PFSK-1 (cell line): ENCODE results near the gene TAS2R41.

Experiments
- FOXP2 ChIP-seq: optimal IDR thresholded peaks from 2 replicates; pipeline ENCODE3; 2011; ENCODE audit warnings: borderline replicate concordance, control low read depth, inconsistent platforms; ENCODE audit not compliant: insufficient read depth; ENCODE audit errors: extremely low read length, extremely low read depth
- POLR2AphosphoS5 ChIP-seq: IDR thresholded peaks from 2 replicates; pipeline ENCODE4 v1.6.1; 2012; ENCODE audit warnings: low read depth, mild to moderate bottlenecking, control low read depth, low read length, moderate library complexity
- SIN3A ChIP-seq: IDR thresholded peaks from 2 replicates; pipeline ENCODE4 v1.6.1; 2012; ENCODE audit warnings: mild to moderate bottlenecking, low read length, moderate library complexity, borderline replicate concordance; ENCODE audit not compliant: insufficient read depth
- TAF1 ChIP-seq: IDR thresholded peaks from 2 replicates; pipeline ENCODE4 v1.6.1; 2012; ENCODE audit warnings: low read length, control low read depth, borderline replicate concordance; ENCODE audit not compliant: insufficient read depth
- TF ChIP-seq, protein P1 (sequence below), 2 experiments: IDR thresholded peaks; 2 replicates each; pipeline versions ENCODE4 v1.6.1 to v1.8.0; 2011 to 2012; ENCODE audit warnings: low read depth in 2 of 2, low read length in 2 of 2, control low read depth in 1 of 2, inconsistent platforms in 1 of 2, mild to moderate bottlenecking in 1 of 2, moderate library complexity in 1 of 2; ENCODE audit not compliant: insufficient read depth in 1 of 2

TAS2R41 gene

DNA sequence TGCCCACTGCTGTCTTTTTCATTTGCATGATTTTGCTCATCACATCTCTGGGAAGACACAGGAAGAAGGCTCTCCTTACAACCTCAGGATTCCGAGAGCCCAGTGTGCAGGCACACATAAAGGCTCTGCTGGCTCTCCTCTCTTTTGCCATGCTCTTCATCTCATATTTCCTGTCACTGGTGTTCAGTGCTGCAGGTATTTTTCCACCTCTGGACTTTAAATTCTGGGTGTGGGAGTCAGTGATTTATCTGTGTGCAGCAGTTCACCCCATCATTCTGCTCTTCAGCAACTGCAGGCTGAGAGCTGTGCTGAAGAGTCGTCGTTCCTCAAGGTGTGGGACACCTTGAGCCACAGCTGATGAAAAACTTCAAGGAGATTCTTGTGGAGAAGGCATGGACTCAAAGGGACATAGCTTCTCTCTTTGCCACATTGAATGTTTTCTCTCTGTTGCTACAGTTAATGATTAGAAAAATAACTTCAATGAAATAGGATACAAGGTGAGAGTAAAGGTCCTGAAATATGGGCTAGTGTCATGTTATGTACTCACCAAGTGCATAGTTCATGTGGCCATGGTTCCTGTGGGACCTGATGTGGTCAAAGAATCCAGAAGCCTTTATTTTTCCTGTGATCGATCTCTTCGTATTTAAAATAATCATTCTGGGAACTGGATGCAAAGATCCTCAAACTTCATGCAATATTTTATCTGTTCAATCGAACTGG, 33.5 kb upstream of the TAS2R41 start:
- no peak for TF ChIP-seq FOXP2
- TF ChIP-seq POLR2AphosphoS5 = no peak
- no peak for TF ChIP-seq TAF1
- TF ChIP-seq, protein P1, sequence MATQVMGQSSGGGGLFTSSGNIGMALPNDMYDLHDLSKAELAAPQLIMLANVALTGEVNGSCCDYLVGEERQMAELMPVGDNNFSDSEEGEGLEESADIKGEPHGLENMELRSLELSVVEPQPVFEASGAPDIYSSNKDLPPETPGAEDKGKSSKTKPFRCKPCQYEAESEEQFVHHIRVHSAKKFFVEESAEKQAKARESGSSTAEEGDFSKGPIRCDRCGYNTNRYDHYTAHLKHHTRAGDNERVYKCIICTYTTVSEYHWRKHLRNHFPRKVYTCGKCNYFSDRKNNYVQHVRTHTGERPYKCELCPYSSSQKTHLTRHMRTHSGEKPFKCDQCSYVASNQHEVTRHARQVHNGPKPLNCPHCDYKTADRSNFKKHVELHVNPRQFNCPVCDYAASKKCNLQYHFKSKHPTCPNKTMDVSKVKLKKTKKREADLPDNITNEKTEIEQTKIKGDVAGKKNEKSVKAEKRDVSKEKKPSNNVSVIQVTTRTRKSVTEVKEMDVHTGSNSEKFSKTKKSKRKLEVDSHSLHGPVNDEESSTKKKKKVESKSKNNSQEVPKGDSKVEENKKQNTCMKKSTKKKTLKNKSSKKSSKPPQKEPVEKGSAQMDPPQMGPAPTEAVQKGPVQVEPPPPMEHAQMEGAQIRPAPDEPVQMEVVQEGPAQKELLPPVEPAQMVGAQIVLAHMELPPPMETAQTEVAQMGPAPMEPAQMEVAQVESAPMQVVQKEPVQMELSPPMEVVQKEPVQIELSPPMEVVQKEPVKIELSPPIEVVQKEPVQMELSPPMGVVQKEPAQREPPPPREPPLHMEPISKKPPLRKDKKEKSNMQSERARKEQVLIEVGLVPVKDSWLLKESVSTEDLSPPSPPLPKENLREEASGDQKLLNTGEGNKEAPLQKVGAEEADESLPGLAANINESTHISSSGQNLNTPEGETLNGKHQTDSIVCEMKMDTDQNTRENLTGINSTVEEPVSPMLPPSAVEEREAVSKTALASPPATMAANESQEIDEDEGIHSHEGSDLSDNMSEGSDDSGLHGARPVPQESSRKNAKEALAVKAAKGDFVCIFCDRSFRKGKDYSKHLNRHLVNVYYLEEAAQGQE (IDR thresholded peaks at IDR 0.05; ENCODE audit: insufficient read depth in 1 of 2, low read depth in 2 of 2, low read length in 2 of 2) = no peak
- TF ChIP-seq SIN3A = no peak

DNA sequence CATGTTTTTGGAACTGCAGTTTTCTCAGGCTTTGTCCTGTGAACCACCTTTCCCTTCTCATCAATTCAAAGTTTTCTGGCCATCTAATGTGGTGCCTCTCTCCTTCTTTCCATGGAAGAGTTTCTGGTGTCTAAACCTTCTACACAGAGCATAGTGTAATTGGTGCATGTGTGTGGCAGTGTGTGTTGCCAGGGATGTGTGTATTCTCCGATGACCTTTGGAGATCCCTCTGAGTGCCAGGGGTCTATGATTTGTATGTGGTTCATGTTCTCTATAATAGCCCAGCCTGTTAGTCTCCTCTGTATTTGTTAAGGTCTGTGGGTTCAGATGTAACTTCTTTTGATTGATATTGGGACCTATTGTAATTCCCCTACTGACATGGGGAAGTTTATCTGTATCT, 32.9 kb upstream of the TAS2R41 start:
- TF ChIP-seq POLR2AphosphoS5 = no peak
- TF ChIP-seq FOXP2 = no peak
- no peak for TF ChIP-seq SIN3A
- TF ChIP-seq, protein P1 (IDR thresholded peaks at IDR 0.05; ENCODE audit: insufficient read depth in 1 of 2, low read depth in 2 of 2, low read length in 2 of 2) = no peak
- no peak for TF ChIP-seq TAF1

DNA sequence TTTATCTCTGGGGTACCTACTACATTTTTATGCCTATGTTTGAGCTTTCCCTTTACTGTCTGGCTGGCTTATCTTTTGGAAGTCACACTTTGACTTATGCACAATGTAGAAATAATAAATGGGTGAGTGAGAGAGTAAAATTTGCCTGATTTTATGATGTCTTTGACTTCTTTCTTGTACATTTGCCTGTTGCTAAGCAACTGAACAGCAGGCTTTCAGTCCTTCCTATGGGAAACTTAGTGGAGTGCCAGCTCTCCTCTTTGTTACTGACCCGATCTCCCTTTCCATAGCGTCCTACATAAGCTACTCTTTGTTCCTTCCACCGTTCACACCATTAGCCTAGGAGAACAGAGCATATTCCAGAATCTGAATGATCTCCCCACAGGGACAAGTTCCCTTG, 30.2 kb upstream of the TAS2R41 start:
- TF ChIP-seq, protein P1 (IDR thresholded peaks at IDR 0.05; ENCODE audit: insufficient read depth in 1 of 2, low read depth in 2 of 2, low read length in 2 of 2) = no peak
- TF ChIP-seq TAF1 = no peak
- TF ChIP-seq SIN3A = no peak

DNA sequence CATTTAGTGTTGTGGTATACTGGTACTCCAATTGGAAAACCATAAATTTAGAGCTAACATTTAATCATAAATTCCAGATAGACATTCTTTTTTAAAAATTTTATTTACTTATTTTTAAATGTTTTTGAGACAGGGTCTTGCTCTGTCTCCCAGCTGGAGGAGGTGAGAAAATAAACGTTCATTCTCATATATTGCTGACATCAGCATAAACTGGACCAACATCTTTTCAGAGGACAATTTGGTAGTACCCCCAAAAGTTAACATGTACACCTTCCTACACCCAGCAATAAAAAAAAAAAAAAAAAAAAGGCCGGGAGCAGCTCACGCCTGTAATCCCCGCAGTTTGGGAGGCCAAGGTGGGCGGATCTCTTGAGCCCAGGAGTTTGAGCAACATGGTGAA, 29.2 kb upstream of the TAS2R41 start:
- no peak for TF ChIP-seq SIN3A
- TF ChIP-seq, protein P1 (IDR thresholded peaks at IDR 0.05; ENCODE audit: insufficient read depth in 1 of 2, low read depth in 2 of 2, low read length in 2 of 2) = no peak
- no peak for TF ChIP-seq POLR2AphosphoS5
- no peak for TF ChIP-seq TAF1
- no peak for TF ChIP-seq FOXP2
